ENCODE data around the gene ZMYM3.

GRCh38 chrX:71235482-71235881 is 18.5 kb downstream of the ZMYM3 start:
- TF ChIP-seq EP300 (IDR thresholded peaks at IDR 0.05; ENCODE audit: low read depth) (no peak), CTCF (IDR thresholded peaks at IDR 0.05) (no peak), POLR2AphosphoS5 (IDR thresholded peaks at IDR 0.05) (no peak)
